ENCODE data around the gene STAC2.

GRCh38 chr17:39200070-39200879 is 25.5 kb downstream of the STAC2 start, which contains the start of gene RPL19:
- TF ChIP-seq CTCF (IDR thresholded peaks at IDR 0.05) (peak in 2 of 5 experiments; percentile 30 to 33), POLR2A (IDR thresholded peaks at IDR 0.05) (peak; percentile 48 to 67), EP300 (IDR thresholded peaks at IDR 0.05) (peak; percentile 88 to 93)
